Parathyroid adenoma (tissue), 2 donors: Measurements from ENCODE around the gene GALNT16.

ENCODE experiments used
- H2AFZ ChIP-seq: fragments of 300-600 bp; sonication (generic); one replicate; pipeline ENCODE4 v1.7.0; 2017; ENCODE audit warnings: antibody characterized with exemption, mild to moderate bottlenecking
- H3K27ac ChIP-seq: fragments of 300-600 bp; sonication (generic); one replicate; pipeline ENCODE4 v1.7.0; 2017
- H3K27me3 ChIP-seq: fragments of 300-600 bp; sonication (generic); one replicate; pipeline ENCODE4 v1.7.0; 2017; ENCODE audit warnings: low read length; ENCODE audit not compliant: control insufficient read depth, insufficient read depth
- H3K36me3 ChIP-seq: fragments of 300-600 bp; sonication (generic); one replicate; pipeline ENCODE4 v1.7.0; 2017; ENCODE audit warnings: low read length; ENCODE audit not compliant: control insufficient read depth, insufficient read depth
- H3K4me1 ChIP-seq: fragments of 300-600 bp; sonication (generic); one replicate; pipeline ENCODE4 v1.7.0; 2017; ENCODE audit warnings: control low read depth
- H3K4me2 ChIP-seq: fragments of 300-600 bp; sonication (generic); one replicate; pipeline ENCODE4 v1.7.0; 2017; ENCODE audit warnings: low read length
- H3K4me3 ChIP-seq: fragments of 300-600 bp; sonication (generic); one replicate; pipeline ENCODE4 v1.7.0; 2017; ENCODE audit warnings: low read depth, low read length
- H3K79me2 ChIP-seq: fragments of 300-600 bp; sonication (generic); one replicate; pipeline ENCODE4 v1.7.0; 2017; ENCODE audit warnings: control low read depth
- H3K9ac ChIP-seq: fragments of 300-600 bp; sonication (generic); one replicate; pipeline ENCODE4 v1.7.0; 2017; ENCODE audit warnings: mild to moderate bottlenecking
- H3K9me3 ChIP-seq: fragments of 300-600 bp; sonication (generic); one replicate; pipeline ENCODE4 v1.7.0; 2017; ENCODE audit warnings: low read length; ENCODE audit not compliant: control insufficient read depth
- TF ChIP-seq, protein P1 (sequence below): fragments of 300-600 bp; sonication (generic); IDR thresholded peaks from one replicate; pipeline ENCODE4 v1.7.0; 2017; ENCODE audit warnings: antibody characterized with exemption, mild to moderate bottlenecking
- donor health status: primary hyperparathyroidism.

GALNT16 gene

GRCh38 chr14:69317780-69318179 lies 57.8 kb downstream of the GALNT16 start:
- Histone ChIP-seq H3K27me3 (no peaks in the 10 kb centered on the region), H3K36me3 (no peaks in the 10 kb centered on the region), H3K9ac (no peak overlapping the region), H3K27ac (no peak overlapping the region), H3K4me2 (no peak overlapping the region), H3K79me2 (no peaks in the 10 kb centered on the region), H3K4me1 (peaks cover 6% of the 10 kb centered on the region), H2AFZ (no peak overlapping the region), H3K9me3 (no peaks in the 10 kb centered on the region), H3K4me3 (no peak overlapping the region)
- TF ChIP-seq, protein P1, sequence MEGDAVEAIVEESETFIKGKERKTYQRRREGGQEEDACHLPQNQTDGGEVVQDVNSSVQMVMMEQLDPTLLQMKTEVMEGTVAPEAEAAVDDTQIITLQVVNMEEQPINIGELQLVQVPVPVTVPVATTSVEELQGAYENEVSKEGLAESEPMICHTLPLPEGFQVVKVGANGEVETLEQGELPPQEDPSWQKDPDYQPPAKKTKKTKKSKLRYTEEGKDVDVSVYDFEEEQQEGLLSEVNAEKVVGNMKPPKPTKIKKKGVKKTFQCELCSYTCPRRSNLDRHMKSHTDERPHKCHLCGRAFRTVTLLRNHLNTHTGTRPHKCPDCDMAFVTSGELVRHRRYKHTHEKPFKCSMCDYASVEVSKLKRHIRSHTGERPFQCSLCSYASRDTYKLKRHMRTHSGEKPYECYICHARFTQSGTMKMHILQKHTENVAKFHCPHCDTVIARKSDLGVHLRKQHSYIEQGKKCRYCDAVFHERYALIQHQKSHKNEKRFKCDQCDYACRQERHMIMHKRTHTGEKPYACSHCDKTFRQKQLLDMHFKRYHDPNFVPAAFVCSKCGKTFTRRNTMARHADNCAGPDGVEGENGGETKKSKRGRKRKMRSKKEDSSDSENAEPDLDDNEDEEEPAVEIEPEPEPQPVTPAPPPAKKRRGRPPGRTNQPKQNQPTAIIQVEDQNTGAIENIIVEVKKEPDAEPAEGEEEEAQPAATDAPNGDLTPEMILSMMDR = no peak

GRCh38 chr14:69318241-69318640 lies 58.3 kb downstream of the GALNT16 start:
- Histone ChIP-seq H3K9me3 (no peaks in the 10 kb centered on the region), H3K4me2 (no peak overlapping the region), H3K36me3 (no peaks in the 10 kb centered on the region), H2AFZ (no peak overlapping the region), H3K4me1 (peaks cover 6% of the 10 kb centered on the region), H3K79me2 (no peaks in the 10 kb centered on the region), H3K27me3 (no peaks in the 10 kb centered on the region), H3K4me3 (no peak overlapping the region), H3K27ac (no peak overlapping the region), H3K9ac (no peak overlapping the region)
- TF ChIP-seq, protein P1 = no peak

DNA sequence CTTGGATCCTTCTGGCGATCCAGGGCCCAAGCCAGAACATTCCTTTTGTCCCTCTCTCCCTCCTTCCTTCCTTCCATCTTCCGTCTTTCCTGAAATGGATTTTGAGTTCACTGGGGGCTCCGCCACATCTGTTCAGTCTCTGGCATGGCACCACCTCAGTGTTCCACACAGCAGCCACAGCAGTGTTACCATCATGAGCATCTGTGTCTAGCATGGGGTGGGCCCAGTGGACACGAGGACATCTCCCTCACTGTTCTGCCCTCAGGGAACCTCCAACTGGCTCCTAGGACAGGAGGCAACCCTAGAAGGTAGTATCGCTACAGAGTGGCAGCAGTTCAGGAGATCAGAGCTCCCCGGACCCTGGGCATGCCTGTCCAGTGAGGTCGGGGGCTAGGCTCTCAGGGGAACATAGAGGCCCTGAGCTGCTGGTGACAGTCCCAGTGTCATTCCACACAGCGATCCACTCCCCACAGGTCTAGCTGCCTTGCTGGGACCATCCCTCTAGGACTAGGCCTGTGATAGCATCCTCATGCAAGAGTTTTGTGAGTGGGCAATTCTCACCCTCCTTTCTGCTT lies 59.0 kb downstream of the GALNT16 start:
- peaks cover 6% of the 10 kb centered on the region for H3K4me1 ChIP-seq
- H3K27me3 ChIP-seq = no peaks in the 10 kb centered on the region
- no peak overlapping the region for H3K27ac ChIP-seq
- no peaks in the 10 kb centered on the region for H3K36me3 ChIP-seq
- H3K4me2 ChIP-seq = no peak overlapping the region
- TF ChIP-seq, protein P1 = no peak
- no peaks in the 10 kb centered on the region for H3K9me3 ChIP-seq
- H3K9ac ChIP-seq = no peak overlapping the region
- no peak overlapping the region for H3K4me3 ChIP-seq
- H2AFZ ChIP-seq = no peak overlapping the region
- no peaks in the 10 kb centered on the region for H3K79me2 ChIP-seq

GRCh38 chr14:69319911-69320310 lies 60.0 kb downstream of the GALNT16 start:
- Histone ChIP-seq H3K9ac (no peak overlapping the region), H3K27ac (no peak overlapping the region), H3K79me2 (no peaks in the 10 kb centered on the region)

More at GRCh38 chr14:69319911-69320310, 60.0 kb downstream of the GALNT16 start:
- Histone ChIP-seq H3K9me3 (no peaks in the 10 kb centered on the region), H3K4me1 (peaks cover 6% of the 10 kb centered on the region), H3K4me2 (no peak overlapping the region), H3K4me3 (no peak overlapping the region), H3K27me3 (no peaks in the 10 kb centered on the region), H3K36me3 (no peaks in the 10 kb centered on the region), H2AFZ (no peak overlapping the region)
- TF ChIP-seq, protein P1 = no peak
